EL (cell line): ENCODE data around the gene TRIM14.
"Not testable (repeated sequence)": the region's sequence is repeated elsewhere in the genome, so short reads cannot be mapped to it uniquely, and the experiment has no call there.

Source experiments
- DNase-seq: peaks from one replicate; pipeline ENCODE4 v3.0.0-alpha.2; 2016

TRIM14 gene

DNA sequence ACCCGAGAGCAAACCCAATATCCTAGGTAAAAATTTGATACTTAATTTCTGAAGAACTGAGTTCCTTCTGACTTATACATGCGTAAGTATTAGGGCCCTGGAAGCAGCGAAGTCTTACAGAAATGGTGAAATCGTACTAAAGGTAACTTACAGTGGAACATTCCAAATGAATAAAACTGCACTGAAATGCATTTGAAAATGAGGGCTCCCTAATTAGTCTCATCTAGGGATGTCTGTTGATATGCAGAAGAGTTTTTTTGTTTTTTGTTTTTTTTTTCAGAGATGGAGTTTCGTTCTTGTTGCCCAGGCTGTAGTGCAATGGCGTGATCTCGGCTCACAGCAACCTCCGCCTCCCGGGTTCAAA is 72.9 kb downstream of the TRIM14 start:
- no peak for DNase-seq

DNA sequence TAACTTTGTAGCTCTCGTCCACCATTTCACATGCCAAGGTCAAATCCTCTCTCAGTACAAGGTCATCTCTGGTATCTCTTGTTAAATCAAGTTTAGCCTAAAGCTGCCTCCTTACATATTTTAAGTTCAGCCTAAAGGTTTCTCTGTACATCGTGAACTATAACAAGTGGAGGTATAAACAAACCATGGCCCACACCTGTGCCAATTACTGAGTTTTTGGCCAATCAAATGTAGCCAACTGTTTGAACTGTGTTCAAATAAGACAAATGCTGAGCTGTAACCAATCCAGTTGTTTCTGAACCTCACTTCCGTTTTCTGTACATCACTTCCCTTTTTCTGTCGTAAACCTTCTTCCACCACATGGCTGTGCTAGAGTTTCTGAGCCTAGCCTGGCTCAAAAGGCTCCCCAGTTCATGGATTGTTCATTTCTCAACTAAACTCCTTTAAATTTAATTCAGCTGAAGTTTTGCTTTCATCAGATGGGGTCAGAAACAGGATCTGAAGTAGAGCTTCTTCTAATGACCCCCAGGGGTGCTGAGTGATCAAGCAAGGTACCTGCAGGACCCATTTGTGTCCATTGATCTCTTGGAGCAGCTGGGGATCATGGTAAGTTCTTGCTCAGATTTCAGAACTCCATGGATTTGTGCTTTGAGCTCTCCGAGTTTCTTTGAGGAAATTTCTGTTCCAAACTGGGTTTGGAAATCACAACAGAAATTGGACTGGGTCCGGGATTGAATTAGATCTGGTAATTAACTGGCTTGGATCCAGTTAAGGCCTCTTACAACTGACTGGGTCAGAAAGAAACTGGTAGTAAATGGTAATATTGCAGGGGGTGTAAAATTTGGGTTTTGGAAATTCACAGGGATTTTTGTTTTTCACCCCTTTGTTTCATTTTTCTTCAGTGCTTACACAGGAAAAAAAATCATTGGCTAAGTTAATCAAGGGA is 73.5 kb downstream of the TRIM14 start:
- DNase-seq: no peak

DNA sequence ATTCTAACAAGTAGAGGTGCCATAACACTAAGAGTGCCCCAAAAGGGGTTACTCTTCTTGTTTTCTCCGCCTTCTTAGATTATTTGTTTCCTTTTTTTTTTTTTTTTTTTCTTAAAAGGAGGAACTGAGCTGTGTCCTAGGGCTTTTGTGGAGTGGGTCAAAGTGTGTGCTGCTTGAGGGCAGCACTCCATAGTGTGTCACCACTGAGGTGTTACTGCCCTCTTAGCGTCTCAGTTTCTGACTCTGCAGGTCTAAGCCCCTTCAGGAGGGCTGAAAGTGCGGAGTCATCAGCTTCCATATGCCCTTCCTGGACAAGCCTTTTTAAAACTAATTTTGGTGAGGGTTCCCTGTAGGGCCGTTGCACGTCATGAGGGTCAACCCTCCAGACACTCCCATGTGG is 75.1 kb downstream of the TRIM14 start:
- no peak for DNase-seq

DNA sequence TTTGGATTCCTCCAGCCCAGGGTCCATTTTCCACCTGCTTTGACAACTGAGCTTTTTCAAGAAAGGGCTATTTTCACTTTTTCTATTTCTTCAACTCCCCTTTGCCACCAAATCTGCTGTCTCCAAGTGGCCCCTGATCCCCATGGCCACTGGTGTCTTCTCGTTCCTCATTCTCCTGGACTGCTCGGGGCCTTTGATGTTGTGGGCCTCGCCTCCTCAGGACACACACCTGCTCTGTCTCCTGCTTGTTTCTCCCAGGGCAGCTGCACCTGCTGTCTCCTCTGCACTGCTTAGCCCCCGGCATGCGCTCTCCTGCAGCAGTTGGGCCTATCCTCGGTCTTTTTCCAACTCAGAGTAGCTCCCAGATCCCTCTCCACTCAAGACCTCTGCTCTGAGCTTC is 78.8 kb downstream of the TRIM14 start:
- no peak for DNase-seq

DNA sequence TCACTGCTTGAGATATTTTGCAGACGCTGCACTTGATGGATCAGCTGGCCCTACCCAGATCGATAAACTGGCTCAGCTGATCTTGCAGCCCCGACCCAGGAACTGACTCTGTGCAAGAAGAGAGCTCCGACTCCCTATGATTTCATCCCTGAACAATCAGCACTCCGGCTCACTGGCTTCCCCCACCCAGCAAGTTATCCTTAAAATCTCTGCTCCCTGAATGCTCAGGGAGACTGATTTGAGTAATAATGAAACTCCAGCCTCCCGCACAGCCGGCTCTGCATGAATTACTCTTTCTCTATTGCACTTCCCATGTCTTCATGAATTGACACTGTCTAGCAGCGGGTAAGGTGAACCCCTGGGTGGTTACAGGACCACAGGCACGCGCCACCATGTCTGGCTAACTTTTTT is 79.4 kb downstream of the TRIM14 start:
- DNase-seq: no peak

DNA sequence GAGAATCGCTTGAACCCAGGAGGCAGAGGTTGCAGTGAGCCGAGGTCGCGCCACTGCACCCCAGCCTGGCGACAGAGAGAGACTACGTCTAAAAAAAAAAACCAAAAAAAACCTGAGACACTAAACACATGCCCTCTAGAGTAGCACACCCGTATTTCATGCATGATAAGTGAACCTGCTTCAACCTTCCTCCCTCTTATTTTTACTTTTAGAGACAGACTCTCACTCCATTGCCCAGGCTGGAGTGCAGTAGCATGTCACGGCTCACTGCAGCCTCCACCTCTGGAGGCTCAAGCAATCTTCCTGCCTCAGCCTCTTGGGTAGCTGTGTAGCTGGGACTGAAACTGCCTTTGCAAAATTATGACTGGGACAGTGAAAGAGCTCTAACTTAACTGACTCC is 80.1 kb downstream of the TRIM14 start:
- DNase-seq: no peak

DNA sequence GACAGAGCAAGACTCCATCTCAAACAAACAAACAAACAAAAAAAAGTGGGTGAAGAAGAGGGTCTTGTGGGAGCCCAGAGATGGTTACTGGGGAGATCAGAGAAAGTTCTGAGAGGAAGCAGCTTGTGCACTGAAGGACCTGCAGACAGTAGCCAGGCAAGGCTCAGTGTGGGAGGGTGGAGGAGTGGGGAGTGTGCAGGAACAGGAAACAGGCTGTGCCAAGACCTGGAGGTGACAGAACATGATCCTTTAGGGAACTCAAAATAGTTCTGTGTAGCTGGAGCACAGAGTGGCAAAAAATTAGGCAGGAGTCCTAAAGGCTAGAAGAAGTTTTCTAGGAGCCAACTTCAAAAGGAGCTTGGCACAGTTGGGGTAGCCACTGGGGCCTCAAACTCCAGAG is 81.7 kb downstream of the TRIM14 start:
- DNase-seq: peak; percentile 51

DNA sequence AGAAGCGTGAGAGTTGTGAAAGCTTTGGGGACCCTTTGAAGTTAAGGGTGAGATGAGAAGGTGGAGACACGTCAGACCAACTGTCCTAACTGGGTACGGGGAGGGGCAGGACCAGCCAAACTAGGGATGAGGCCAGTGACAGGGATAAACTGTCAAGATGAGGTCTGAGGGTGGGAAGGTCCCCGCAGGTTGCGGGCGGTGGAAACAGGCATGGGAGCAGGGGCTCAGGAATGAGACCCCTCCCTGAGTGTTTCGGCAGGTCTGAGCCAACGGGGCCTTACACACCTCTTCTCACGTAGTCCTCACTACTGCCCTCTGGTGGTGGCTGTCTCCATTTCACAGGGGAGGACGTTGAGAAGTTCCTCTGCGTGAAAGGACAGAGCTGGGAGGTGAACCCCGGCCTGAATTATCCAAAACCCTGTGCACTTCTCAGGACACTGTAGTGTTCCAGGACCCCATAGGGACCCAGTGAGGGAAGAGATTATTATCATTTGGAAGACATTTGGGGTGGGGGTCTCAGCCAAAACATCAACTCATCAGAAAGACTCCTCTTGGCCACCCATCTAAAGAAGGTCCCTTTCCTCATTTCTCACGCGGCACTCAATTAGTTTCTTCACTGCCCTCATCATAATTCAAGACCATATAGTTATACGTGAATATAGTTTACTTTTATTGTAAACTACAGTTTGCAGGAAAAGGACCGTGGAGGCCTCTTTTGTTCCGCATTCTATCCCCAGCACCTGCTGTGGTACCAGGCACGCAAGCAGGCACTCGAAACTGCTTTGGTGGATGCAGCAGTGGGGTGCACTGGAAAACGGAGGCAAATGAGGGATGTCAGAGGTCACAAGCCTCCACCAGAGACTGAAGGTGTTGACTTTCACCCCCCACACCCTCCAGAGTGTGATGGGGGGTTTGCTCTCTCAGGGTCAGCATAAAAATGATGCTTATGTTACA is 84.2 kb downstream of the TRIM14 start:
- peak; percentile 73 for DNase-seq

DNA sequence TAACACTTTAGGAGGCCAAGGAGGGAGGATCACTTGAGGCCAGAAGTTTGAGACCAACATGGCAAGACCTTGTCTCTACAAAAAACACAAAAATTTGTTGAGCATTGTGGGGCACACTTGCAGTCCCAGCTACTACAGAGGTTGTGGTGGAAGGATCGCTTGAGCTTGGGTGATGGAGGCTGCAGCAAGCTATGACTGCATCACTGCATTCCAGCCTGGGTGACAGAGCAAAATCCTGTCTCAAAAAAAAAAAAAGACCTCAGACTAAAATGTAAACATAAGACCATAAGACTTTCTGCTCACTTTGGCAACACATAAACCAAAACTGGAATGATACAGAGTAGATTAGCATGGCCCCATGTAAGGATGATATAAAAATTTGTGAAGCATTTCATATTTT is 87.1 kb downstream of the TRIM14 start:
- peak; percentile 82 for DNase-seq

DNA sequence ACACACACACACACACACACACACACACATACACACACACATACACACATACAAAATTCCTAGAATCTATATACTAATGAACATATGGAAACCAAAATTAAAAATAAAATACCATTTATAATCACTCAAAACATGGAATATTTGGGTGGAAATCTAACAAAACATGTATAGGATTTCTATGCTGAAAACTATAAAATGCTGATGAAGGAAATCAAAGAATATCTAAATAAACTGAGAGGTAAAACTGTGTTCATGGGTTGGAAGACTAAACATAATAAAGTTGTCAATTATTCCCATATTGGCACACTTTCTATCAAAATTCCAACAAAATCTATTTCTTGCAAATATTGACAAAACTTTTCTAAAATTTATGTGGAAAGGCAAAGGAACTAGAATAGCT is 87.9 kb downstream of the TRIM14 start:
- DNase-seq: no peak

DNA sequence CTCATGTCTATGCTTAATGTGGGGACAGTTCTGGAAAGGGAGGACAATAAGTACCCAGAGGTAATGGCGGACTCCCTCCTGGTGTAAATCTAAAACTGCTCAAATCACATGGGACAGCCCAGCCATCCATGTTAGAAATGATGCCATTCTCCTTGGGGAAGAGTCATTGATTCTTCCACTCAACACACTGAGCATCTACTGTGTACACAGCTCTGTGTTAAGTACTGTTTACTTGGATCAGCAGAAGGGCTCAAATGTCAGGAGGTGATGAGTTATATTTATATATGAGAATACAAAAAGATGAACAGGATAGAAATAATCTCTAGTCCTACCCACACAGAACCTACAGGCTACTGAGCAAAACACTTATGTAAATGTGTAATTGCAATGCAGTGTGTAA is 94.3 kb downstream of the TRIM14 start:
- DNase-seq: no peak

DNA sequence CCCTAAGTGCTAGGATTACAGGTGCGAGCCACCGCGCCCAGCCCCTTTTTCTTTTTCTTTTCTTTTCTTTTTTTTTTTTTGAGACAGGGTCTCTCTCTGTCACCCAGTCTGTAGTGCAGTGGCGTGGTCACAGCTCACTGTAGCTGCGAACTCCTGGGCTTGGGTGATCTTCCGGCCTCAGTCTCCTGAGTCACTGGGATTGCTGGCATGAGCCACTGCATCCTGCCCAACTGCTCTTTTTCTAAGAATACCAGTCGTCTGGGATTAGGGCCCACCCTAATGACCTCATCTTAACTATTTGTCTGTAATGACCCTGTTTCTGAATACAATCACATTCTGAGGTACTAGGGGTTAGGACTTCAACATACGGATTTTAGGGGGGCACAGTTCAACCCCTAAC is 96.6 kb downstream of the TRIM14 start:
- DNase-seq: peak; percentile 79

DNA sequence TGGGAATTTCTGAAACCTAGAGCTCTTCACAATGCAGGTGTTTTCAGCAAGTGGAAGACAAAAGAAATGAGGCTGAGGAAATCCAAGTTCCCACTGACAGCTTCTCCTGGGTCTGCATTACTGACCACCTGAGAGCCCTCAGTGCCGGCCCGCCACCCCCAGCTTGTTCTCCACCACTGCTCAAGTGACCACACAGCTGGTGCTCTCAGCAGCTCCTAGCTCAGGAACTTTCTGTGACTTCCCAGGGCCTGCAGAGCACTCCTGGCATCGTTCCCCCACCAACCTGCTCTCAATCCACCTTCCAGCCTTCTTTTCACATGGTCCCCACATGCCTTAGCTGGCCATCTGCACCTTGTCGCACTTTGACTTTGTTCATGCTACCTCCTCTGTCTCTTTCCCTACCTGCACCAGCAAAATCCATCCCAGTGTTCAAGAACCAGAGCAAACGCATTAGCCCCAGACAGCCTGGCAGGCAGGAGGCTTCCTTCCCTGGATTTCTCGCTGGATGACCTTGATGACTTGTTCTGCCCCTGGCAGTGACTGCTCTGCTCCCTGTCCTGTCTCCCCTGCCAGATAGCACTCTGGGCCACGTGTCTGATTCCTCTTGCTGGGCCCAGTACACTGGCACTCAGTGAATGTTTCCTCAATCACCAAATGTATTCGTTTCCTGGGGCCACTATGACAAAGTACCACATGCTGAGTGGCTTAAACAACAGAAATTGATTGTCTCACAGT is 97.5 kb downstream of the TRIM14 start:
- DNase-seq: no peak

DNA sequence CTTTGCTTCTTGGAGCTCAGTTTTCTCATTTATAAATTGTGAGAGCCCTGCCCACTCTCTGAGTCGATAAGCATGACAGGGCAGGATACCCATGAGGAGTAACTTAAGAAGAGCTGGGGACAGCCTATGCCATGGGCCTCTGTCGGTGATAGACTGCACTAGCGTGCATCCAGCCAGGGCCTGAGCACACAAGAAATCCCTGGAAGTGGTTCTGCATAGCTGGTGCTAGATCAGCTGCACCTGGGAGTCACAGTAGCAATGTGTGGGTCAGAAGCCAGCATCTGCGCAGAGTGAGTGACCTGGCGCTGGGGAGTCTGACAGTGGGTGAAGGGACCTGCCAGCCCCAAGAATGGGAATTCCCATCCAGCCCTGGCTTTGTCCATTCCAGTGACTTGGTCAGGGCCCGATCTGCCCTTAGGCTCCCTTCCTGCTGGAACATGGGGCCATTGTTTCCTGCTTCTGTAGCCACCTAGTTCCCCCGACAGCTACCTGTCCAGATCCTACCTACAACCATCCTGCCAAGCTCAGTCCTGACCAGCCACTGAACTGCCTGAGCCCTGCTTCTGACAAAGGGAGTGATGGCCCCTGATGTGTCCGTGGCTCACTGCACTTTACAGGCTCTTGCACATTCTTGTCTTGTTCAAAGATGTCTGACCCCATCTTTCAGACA is 98.4 kb downstream of the TRIM14 start:
- DNase-seq: no peak

DNA sequence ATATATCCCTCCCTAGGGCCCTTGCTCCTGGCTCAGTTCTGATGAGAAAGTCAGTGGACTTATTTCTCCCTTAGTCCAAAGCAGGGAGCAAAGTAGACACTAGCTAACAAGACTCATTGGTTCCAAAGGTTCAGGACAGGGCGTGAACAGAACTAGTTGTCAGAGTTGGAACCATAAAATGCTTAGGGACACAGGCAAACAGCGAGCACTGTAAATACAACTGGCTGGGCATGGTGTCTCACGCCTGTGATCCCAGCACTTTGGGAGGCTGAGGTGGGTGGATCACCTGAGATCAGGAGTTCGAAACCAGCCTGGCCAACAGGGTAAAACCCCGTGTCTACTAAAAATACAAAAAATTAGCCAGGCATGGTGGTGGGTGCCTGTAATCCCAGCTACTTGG is 99.2 kb downstream of the TRIM14 start:
- DNase-seq: not testable (repeated sequence)
